Fibroblast of lung (primary cell): ENCODE measurements around the gene PDE2A. TPM values are rescaled to one million over a fixed set of nuclear protein-coding genes. Genes with fewer than 3 reads are reported as not detected.

Experiments
- DNase-seq, 2 donors: peaks; one replicate each; pipeline versions ENCODE4 v3.0.0 to v3.0.0-alpha.2; 2010; ENCODE audit warnings: low read depth in 2 of 2
- H2AFZ ChIP-seq: 2 replicates; pipeline ENCODE4 v1.5.1; 2012; ENCODE audit warnings: low read length, control low read depth, inconsistent platforms
- H3K27ac ChIP-seq: 2 replicates; pipeline ENCODE4 v1.5.1; 2011; ENCODE audit warnings: low read length, control low read depth; ENCODE audit not compliant: insufficient read depth
- H3K27me3 ChIP-seq: 2 replicates; pipeline ENCODE4 v1.5.1; 2011; ENCODE audit warnings: mild to moderate bottlenecking, low read length; ENCODE audit not compliant: control insufficient read depth, insufficient read depth
- H3K36me3 ChIP-seq: 2 replicates; pipeline ENCODE4 v1.5.1; 2011; ENCODE audit warnings: low read length; ENCODE audit not compliant: control insufficient read depth, insufficient read depth
- H3K4me1 ChIP-seq: 2 replicates; pipeline ENCODE4 v1.5.1; 2011; ENCODE audit warnings: low read length; ENCODE audit not compliant: control insufficient read depth, insufficient read depth; ENCODE audit errors: extremely low read depth
- H3K4me2 ChIP-seq: 2 replicates; pipeline ENCODE4 v1.5.1; 2011; ENCODE audit warnings: low read length, control low read depth; ENCODE audit not compliant: insufficient read depth; ENCODE audit errors: extremely low read depth
- H3K4me3 ChIP-seq, 4 experiments: fragments of 200-600 bp in 1 of 4; sonication (generic) in 1 of 4; replicated peaks in 1 of 4; 2 replicates each; pipeline ENCODE4 v1.5.1; 2011 to 2016; ENCODE audit warnings: low read length in 4 of 4, low read depth in 3 of 4, mild to moderate bottlenecking in 3 of 4, control low read depth in 2 of 4, inconsistent platforms in 1 of 4, mixed read lengths in 1 of 4; ENCODE audit not compliant: insufficient read depth in 1 of 4; ENCODE audit errors: control extremely low read depth in 1 of 4
- H3K79me2 ChIP-seq: 2 replicates; pipeline ENCODE4 v1.5.1; 2012; ENCODE audit warnings: mild to moderate bottlenecking, low read length, inconsistent platforms; ENCODE audit not compliant: control insufficient read depth, insufficient read depth
- H3K9ac ChIP-seq: 2 replicates; pipeline ENCODE4 v1.5.1; 2011; ENCODE audit warnings: mild to moderate bottlenecking, low read length, control low read depth; ENCODE audit not compliant: insufficient read depth
- H3K9me3 ChIP-seq: 2 replicates; pipeline ENCODE4 v1.5.1; 2012; ENCODE audit warnings: low read depth, low read length; ENCODE audit not compliant: control insufficient read depth, insufficient read depth
- H4K20me1 ChIP-seq: 2 replicates; pipeline ENCODE4 v1.5.1; 2011; ENCODE audit warnings: low read length; ENCODE audit not compliant: control insufficient read depth, insufficient read depth; ENCODE audit errors: extremely low read depth
- CTCF ChIP-seq, 2 donors: IDR thresholded peaks in 1 of 2; conservative IDR thresholded peaks in 1 of 2; 1 replicate in 1 of 2; 2 replicates in 1 of 2; pipeline ENCODE4 v1.5.1; 2011 to 2012; ENCODE audit warnings: low read length in 2 of 2, control low read depth in 1 of 2, inconsistent platforms in 1 of 2, low read depth in 1 of 2, mild to moderate bottlenecking in 1 of 2
- EZH2 ChIP-seq: IDR thresholded peaks from 2 replicates; pipeline ENCODE4 v1.5.1; 2012; ENCODE audit warnings: low read length, control low read depth, mild to moderate bottlenecking; ENCODE audit errors: missing control alignments
- polyA plus RNA-seq, 2 donors: library from polyadenylated mRNA; depleted of rRNA in 1 of 2; stranded (reverse) in 1 of 2; unstranded in 1 of 2; fragments of >200 nt; gene quantifications; 2 replicates each; pipeline ENCODE4 v1.2.1, GENCODE V29; 2011 to 2012; ENCODE audit warnings: missing spikeins in 1 of 2
- total RNA-seq: library from RNA; depleted of rRNA; stranded (reverse); fragments of >200 nt; gene quantifications from 2 replicates; pipeline ENCODE4 v1.2.1, GENCODE V29; 2014

Gene PDE2A
- total and polyA plus RNA-seq, 2 donors (not counting 1 experiment from before 2014, with no cell fraction given): 0.50 to 2.6 TPM

DNA sequence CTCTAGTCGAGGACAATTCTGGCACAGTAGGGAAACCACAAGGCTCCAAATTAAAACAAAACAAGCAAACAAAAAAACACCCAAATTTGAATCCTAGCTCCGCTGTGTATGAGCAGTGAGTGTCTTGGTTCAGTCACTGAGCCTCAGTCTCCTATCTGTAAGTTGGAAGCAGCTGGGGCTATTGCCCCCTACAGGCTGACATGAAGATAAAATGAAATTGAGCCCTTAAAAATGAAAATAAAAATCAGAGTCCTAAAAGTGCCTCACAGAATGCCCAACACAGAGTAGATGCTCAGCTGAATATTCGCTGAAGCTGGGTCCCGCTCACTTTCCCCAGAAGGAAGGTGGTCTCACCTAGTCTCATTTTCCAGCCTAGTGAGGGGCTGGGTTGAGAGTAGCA lies 65.2 kb downstream of the PDE2A start:
- Histone ChIP-seq H3K27me3 (peaks cover 20% of the 10 kb centered on the region), H4K20me1 (no peaks in the 10 kb centered on the region), H3K27ac (no peak overlapping the region), H3K4me2 (no peak overlapping the region), H3K79me2 (no peaks in the 10 kb centered on the region), H3K4me1 (no peaks in the 10 kb centered on the region), H2AFZ (no peak overlapping the region), H3K36me3 (no peaks in the 10 kb centered on the region), H3K9me3 (no peaks in the 10 kb centered on the region), H3K9ac (no peak overlapping the region), H3K4me3 (no peak overlapping the region)
- DNase-seq: peak; percentile 23 to 34
- TF ChIP-seq CTCF (conservative IDR thresholded peaks at IDR 0.05 in 1 of 2, IDR thresholded peaks at IDR 0.05 in 1 of 2; ENCODE audit: low read depth in 1 of 2, low read length in 2 of 2) (peak; percentile 64 to 65), EZH2 (no peak)

DNA sequence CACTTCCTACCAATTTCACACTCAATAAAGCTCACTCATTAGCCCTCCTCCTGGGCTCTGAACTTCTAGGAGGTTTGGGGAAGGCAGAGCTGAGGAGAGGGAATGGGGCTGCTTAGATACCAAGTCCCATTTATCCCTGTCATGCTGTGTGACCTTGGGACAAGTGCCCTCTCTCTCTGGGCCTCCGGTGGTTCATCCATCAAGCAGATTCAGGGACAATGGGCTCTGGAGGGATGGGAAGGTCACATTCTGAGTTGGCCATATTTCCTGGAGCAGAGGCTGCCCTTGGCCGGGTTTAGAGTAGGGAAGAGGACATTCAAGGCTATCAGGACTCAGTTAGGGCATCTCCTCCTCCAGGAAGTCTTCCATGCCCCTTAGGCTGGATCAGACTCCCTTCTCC lies 66.7 kb downstream of the PDE2A start:
- Histone ChIP-seq H3K36me3 (no peaks in the 10 kb centered on the region), H3K27ac (no peak overlapping the region), H3K9ac (no peak overlapping the region), H3K4me3 (no peak overlapping the region), H3K27me3 (peaks cover 23% of the 10 kb centered on the region), H3K79me2 (no peaks in the 10 kb centered on the region), H2AFZ (no peak overlapping the region), H3K4me1 (no peaks in the 10 kb centered on the region), H3K4me2 (no peak overlapping the region), H4K20me1 (no peaks in the 10 kb centered on the region), H3K9me3 (no peaks in the 10 kb centered on the region)
- TF ChIP-seq CTCF (conservative IDR thresholded peaks at IDR 0.05 in 1 of 2, IDR thresholded peaks at IDR 0.05 in 1 of 2; ENCODE audit: low read depth in 1 of 2, low read length in 2 of 2): no peak
- TF ChIP-seq EZH2: no peak
- DNase-seq: no peak

GRCh38 chr11:72606748-72607468 lies 67.3 kb downstream of the PDE2A start:
- Histone ChIP-seq H3K4me1 (no peaks in the 10 kb centered on the region), H3K79me2 (no peaks in the 10 kb centered on the region), H3K9ac (no peak overlapping the region), H3K27me3 (peaks cover 21% of the 10 kb centered on the region), H3K9me3 (no peaks in the 10 kb centered on the region), H3K4me3 (no peak overlapping the region), H4K20me1 (no peaks in the 10 kb centered on the region), H2AFZ (no peak overlapping the region), H3K36me3 (no peaks in the 10 kb centered on the region), H3K27ac (no peak overlapping the region), H3K4me2 (no peak overlapping the region)
- no peak for DNase-seq
- TF ChIP-seq EZH2 (no peak), CTCF (conservative IDR thresholded peaks at IDR 0.05 in 1 of 2, IDR thresholded peaks at IDR 0.05 in 1 of 2; ENCODE audit: low read depth in 1 of 2, low read length in 2 of 2) (no peak)
